G401.6 (cell line): ENCODE results near the gene HUWE1.

Experiments used
- FAIRE-seq: peaks from 2 replicates; lab custom pipeline; 2012; peaks lifted over from hg19 to GRCh38; lab: Jason Lieb, UNC

Gene HUWE1

DNA sequence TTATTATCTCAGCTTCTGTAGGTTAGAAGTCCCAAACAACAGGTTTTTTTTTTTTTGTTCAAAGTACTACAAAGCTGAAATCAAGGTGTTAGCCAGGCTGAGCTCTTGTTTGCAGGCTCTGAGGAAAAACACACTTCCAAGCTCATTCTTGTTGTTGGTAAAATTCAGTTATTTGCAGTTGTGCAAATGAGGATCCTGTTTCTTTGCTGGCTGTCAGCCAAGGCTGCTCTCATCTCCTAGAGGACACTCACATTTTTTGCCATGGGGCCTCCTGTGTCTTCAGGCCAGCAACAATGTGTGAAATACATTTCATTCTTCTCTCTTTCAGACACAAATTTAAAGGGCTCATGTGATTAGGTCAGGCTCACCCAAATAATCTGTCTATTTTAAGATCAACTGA is 192.1 kb downstream of the HUWE1 start:
- FAIRE-seq = no peak

DNA sequence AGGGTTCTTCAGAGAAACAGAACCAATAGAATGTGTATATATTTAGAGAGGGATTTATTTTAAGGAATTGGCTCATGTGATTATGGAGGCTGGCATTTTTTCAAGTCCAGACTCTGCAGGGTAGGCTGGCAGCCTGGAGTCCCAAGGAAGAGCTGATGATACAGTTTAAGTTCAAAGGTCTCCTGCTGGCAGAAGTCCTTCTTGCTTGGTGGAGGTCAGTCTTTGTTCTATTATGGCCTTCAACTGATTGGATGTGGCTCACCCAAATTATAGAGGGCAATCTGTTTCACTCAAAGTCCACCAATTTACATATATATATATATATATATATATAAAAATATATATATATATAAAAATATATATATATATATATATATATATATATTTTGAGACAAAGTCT is 200.2 kb downstream of the HUWE1 start:
- FAIRE-seq = no peak

DNA sequence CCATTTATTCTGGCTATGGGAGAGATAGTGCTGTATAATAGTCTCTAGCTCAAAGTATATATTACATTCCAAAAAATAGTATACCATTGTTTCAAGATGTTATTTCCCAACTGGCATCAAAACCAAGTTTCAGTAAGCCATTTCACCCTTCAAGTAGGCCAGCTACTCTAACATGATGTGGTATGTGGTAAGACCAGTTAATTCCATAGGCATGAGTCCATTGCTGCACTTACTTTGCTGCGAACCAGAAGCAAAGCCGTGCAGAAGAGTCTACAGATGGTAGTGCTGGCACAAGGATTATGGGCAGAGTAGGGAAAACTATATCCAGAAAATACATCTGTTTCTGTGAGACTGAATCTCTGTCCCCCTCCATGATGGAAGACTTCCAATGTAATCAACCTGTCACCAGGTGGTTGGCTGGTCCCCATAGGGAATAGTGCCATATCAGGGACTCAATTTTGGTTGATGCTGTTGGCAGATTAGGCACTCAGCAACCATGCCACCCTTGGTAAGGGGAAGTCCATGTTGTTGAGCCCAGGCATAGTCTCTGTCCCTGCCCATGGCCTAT is 202.6 kb downstream of the HUWE1 start:
- no peak for FAIRE-seq

DNA sequence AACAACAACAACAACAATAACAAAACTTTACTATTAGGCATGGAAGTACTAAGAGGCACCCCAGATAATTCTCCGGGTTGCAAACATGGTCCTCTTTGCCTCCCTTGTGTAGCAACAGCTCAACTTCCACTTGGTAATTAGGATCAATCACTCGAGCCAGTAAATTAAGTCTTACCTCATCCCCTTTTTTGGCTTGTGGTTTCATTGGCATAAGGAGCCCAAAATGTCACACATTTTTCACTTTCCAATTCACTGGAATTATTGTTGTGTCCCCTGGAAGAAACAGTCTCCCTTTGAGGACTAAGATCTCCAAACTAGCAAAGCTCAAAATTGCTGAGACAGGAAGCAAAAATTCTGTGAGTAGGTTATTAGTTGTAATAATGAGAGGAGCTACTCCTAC is 203.1 kb downstream of the HUWE1 start:
- no peak for FAIRE-seq
